ENCODE results near the gene RAB31.
"Not testable (repeated sequence)": the region's sequence is repeated elsewhere in the genome, so short reads cannot be mapped to it uniquely, and the experiment has no call there.

The RAB31 gene

DNA sequence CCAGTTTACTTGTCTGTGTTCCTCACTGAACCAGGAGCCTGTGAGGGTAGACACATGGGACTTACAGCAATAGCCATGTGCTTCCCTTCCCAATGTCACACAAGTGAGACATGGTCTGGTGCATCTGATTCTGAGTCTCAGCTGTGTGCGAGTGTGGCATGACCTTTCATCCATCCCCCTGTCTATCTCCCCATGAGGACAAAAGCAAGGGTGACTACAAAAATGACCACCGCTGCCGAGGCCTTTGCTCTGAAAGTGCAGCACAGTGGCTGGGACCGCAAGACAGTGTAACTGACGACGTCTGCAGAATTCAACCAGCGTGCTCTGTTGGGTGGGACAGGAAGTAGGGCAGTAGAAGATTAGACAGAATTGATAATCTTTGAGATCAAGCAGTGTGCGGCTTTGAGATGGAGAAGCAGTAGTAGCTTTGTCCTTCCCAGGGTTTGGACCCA, 50.5 kb downstream of the RAB31 start:
- no peak for DNase-seq (ENCODE audit: low read depth)

DNA sequence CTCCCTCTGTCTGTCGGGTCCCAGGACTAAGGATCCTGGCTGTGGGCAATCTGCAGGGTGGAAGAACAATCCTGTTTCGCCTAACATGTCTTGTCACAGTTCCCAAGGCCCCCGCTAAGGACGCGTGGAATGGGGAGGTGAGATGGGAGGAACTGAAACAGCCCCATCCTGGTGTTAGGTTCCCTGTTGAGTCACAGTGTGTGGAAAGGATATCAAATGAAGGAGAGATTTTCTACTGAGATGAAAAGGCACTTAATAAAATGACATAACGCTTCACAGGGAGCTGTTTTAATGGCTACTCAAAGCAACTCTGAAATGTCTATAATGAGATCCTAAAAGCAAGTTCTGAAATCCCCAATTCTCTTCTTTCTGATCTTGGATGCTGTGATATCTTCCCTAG, 52.5 kb downstream of the RAB31 start:
- no peak for DNase-seq (ENCODE audit: low read depth)

DNA sequence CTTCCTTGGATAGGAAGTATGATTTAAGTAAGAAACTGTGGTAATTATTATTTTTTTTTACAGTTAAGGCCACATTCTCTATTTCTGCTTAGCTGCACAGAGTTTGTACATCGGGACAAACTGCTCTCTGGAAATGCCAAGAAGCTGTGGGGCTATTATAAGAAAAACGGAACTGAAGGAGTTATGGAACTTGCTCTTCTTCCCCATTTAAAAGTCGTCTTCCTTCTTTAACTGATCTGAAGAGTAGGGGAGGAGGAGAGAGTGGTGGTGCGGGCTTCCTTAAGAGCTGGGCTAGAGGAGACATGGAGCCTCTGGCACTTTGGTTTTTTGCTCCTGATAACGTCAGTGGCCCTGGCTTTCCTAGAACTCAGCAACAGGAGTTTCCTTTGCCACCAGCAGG, 54.4 kb downstream of the RAB31 start:
- no peak for DNase-seq (ENCODE audit: low read depth)

DNA sequence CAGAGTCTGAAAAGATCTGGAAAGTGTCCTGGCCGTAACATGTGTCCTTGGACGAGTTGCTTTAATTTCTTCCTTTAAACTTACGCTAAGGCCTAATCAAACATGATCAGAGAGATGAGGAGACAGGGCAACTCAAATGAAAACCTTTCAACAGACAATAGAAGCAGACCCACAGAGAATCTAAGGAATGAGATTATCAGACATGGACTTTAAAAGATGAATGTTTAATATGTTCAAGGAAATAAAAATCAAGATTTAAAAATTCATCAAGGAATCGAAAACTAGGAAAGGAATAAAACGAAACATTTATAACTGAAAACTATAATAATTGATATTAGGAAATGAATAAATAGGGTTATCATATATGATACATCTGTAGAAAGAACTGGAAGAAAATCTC, 55.1 kb downstream of the RAB31 start:
- no peak for DNase-seq (ENCODE audit: low read depth)

DNA sequence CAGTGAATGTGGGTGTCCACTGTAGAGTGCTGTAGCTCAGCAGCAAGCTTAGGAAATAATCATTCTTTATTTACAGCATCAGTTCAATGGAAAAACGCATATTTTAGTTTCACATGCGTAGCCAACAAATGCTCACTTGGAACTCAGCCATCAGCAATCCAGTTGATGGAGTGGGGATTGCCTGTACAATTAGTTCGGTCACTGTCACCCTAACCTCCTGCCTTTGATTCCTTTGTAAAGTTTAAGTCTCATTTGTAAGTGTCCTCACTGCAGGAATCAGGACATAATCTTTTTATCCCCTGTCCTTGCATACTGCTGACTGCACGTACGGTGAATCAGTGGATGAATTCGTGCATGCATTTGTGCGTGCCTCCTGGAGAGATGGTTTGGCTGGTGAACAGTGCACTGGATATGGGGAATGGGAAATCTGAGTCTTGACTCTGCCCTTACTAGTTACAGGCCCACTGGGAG, 55.9 kb downstream of the RAB31 start:
- no peak for DNase-seq (ENCODE audit: low read depth)

DNA sequence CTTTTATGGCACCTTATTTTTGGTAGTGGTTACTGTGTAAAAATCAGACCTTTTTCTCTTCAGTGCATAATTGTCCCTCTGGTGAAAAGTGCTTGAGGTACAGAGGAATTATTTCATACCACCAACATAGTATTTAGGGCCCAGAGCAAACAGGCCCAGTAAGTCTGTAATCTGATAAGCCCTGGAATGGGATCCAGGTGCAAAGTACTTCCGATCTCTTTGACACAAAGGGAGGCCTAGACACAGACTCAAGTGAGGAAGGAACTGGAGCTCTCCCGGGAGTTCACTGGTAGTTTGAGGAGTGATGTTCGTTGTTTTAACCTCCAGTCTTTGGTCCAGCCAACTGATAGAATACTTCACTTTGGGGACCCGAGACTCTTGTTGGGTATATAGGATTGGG, 57.4 kb downstream of the RAB31 start:
- DNase-seq (ENCODE audit: low read depth), result no peak

DNA sequence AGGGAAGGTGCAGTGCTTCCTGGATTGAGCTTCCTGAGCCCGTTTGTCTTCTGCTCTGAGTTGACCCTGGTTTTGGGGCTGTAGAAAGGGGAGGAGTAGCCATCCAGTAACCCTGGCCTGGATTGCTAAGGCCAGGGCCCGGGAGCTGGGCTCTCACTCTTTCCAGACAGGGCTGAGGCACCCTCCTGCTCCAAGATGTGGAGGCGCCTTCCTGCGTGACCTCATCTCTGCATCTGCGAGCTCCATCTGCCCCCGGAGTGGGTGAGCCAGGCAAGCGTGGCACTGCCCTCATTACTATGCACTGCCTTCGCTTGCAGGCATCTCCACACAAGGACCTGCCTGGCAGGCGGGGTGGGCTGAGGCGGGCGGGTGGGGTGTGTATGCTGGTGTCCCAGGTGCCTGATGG, 58.0 kb downstream of the RAB31 start:
- no peak for DNase-seq (ENCODE audit: low read depth)

DNA sequence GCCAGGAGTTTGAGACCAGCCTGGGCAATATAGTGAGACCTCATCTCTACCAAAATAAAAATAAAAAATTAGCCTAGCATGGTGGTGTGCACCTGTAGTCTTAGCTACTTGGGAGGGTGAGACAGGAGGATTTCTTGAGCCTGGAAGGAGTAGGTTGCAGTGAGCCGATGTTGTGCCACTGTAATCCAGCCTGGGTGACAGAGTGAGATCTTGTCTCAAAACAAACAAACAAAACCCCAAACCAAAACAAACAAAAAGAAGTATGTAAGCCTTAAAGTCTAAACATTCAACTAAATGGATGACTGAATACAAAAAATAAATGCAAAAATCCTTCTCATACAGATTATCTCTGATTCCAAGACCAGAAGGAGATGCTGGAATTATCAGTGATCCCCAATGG, 58.6 kb downstream of the RAB31 start:
- no peak for DNase-seq (ENCODE audit: low read depth)

DNA sequence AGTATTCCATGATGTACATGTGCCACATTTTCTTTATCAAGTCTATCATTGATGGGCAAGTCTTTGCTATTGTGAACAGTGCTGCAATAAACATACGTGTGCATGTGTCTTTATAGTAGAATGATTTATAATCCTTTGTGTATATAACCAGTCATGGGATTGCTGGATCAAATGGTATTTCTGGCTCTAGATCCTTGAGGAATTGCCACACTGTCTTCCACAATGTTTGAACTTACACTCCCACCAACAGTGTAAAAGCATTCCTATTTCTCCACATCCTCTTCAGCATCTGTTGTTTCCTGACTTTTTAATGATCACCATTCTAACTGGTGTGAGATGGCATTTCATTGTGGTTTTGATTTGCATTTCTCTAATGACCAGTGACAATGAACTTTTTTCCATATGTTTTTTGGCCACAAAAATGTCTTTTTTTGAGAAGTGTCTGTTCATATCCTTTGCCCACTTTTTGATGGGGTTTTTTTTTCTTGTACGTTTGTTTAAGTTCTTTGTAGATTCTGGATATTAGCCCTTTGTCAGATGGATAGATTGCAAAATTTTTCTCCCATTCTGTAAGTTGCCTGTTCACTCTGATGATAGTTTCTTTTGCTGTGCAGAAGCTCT, 60.1 kb downstream of the RAB31 start:
- not testable (repeated sequence) for DNase-seq (ENCODE audit: low read depth)

DNA sequence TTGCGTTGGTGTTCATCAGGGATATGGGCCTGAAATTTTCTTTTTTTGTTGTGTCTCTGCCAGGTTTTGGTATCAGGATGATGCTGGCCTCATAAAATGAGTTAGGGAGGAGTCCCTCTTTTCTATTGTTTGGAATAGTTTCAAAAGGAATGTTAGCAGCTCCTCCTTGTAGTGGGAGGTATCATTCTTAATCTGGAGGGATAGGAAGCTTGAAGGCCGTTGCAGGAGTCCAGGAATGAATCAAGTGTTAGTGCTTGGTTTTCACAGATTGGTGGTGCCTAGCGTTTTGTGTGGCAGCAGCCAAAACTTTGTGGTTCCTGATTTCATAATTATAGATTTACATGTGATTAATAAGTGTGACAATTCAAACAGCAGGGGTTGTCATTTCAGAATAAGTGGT, 62.0 kb downstream of the RAB31 start:
- DNase-seq (ENCODE audit: low read depth), result not testable (repeated sequence)

DNA sequence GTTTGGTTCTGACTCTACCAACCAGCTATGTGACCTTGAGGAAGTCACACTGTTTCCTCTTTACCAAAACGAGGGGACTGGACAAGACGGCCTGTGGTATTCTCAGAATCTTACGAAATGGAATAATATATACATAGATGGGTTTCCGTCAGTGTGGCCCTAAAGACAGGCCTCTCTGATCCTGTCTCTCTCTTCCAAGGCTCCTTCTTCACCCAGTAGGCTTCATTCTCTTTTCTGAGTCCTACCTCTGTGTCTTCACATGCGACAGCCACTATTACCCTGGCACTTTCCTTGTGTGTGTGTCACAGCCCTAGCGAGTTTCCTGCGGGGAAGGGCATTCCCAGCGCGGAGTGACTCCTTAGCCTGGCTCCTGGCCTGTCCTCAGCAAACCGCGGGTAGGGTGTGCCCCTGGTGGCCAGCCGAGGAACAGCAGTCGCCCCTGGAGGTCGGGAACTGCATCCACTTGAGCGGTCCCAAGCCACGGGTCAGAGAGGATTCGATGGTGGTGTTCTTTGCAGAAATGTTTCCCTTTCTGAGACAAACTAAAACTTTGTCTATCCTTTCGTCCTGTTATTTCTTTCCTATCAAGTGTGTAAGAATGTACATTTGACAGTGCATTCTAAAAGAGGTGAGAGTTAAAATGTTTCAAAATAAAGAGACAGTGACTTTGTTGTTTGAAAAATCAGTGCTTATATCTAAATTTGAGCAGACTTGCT, 63.3 kb downstream of the RAB31 start:
- peak; percentile 9 for DNase-seq (ENCODE audit: low read depth)

DNA sequence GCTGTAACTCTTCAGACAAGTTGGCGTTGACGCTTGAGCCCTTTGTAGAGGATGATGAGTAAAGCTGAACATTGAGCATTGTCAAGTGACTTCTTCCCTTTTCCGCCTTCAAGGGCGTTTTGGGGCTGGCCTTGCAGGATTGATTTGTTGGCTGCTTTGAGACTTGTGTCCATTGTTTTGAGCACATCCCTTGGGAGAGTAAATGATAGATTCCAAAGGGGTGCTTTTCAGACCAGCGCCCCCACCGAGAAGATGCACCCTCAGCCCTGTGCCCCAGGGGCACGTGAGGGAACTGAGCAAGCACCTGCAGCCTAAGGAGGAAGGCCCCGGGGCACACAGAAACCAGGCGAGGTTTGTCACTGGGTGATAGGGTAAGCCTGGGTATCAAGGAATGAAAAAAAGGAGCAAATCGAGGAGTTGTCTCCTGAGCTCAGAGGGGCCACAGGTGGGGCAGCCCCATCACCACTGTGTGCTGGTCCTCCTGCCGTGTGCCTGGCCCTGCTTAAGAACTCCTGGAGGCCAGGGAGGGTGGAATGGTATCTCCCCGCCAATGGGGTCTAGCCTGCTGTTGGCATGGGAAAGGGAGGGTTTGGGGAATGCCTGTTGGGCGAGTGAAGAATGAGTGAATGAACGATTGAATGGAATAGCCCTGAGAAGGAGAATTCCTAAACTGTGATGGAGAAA, 64.0 kb downstream of the RAB31 start:
- DNase-seq (ENCODE audit: low read depth), result no peak

DNA sequence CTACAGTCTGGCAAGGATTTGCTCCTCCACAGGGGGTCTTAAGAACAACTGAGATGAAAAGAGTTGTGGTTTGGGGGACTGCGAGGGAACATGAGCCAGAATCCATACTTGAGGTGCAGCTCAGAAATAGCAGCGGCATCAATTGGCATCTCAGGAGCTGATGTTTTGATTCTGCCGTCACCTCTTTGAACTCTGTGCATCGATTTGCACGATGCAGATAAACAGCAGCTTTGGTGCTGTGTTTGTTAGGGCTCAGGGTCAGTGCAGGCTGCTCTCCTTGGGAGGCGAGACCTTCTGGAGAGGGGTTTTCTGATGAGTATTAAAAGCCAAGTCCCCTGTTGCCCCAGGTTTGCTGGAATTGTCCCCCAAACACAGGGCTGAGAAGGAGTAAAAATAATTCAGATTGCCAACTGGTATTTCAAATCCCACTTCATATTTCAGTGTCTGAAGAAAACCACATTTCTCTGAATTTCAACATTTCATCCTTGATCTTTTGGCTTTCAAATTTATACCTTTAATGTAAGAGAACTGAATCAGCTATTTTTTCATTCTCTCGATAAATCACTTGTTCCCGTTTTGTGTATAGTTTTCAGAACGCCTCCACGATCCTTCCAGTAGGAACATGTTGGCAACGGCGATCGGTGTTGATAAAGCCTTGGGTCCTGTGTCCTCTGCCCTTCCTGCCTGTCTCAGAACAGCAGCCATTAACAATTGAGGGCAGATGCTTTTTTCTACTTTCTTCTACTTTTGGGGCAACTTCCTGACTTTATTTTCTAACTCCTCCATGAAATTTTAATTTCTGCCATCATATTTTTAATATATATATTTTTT, 65.0 kb downstream of the RAB31 start:
- DNase-seq (ENCODE audit: low read depth), result no peak

DNA sequence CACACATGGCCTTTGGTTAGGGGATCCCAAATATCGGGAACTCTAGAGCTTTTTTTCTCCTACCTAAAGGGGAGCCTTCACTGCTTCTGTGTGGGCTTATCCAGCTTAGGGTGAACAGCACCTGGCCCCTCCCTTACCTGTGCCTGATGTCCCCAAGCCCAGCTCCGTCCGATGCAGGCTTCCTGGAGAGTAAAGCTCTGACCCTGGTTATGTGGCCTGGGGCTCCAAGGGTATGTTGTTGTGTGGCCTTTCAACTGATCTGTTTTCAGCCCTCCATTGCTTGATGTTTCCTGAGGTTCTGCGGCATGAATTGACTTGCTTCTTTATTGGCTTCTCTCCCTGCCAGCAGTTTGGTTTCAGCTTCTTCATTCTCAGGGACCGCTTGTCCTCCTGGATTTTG, 66.0 kb downstream of the RAB31 start:
- no peak for DNase-seq (ENCODE audit: low read depth)

DNA sequence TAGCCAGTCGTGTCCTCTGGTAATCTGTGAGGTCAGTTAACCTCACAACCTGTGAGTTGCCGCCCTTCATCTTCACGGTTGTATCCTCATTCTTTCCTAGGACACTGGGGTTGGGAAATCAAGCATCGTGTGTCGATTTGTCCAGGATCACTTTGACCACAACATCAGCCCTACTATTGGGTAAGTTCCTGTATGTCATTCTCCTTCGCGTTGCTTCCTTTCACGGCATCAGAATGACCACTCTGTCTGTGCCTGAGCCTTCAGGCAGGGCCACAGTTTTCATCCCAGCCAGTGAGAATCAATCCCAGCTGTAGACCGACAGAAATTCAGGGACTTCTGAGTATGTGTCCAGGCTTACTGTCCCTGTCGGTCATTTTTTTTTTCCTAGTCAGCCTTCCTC, 67.1 kb downstream of the RAB31 start:
- no peak for DNase-seq (ENCODE audit: low read depth)

DNA sequence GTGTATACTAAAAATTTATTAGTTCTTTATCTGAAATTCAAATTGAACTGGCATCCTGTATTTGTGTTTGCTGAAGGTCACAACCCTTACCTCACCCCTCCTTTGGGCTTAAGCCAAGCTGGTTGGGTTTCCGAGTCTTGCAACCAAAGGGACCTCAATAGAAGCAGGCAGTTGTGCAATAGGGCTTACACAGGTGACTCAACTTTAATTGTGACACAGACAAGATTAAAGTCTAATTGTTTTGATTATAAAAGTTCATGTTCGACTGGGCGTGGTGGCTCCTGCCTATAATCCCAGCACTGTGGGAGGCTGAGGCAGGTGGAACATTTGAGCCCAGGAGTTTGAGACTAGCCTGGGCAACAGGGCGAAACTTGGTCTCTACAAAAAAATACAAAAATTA, 71.5 kb downstream of the RAB31 start:
- DNase-seq (ENCODE audit: low read depth), result no peak

DNA sequence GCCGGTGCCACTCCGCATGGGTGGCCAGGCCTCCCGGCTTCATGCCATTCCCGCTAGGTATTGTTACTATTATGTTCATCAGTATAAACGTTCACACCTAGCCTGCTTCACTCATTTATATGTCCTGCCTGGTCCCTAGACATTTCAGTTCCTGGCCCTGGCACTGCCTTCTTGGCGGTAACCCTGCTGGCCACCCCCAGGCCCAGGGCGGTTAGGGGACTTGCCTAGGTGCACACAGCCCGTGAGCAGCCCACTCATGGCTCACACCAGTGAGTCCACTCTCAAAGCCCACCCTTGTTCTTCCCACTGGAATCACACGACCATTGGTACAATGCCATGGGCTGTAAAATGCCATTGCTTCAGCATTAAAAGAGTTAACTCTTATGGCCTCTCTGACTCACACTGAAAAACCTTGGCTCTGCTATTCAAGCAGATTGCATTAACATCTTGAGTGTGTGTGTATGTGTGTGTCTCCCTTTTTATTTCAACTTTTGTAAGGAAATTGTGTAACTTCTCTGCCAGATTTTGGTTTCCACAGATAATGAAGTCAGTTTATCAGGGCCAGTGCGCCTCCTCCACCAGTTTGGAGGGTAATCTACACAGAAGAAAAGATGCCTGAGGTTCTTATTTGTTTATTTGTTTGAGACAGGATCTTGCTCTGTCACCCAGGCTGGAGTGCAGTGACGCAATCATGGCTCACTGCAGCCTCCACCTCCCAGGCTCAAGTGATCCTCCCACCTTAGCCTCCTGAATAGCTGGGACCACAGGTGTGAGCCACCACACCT, 74.2 kb downstream of the RAB31 start:
- no peak for DNase-seq (ENCODE audit: low read depth)

DNA sequence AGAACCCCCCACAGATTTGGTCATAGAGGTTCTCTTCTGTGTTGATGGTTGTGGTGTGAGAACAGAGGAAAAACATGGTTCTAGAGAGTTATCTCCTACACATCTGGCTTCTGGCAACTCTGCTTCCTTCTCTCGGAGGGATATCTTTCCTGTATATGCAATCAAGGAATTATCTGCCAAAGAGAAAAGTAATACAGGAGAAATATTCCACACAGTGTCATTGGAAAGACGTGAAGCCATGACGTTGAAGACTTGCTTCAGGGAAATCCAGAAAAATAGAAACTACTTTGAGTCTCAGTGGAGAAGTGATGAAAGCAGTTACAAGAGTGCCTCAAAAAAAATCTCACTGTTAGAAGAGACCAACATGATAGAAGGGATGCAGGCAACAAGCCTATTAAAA, 78.5 kb downstream of the RAB31 start:
- no peak for DNase-seq (ENCODE audit: low read depth)

DNA sequence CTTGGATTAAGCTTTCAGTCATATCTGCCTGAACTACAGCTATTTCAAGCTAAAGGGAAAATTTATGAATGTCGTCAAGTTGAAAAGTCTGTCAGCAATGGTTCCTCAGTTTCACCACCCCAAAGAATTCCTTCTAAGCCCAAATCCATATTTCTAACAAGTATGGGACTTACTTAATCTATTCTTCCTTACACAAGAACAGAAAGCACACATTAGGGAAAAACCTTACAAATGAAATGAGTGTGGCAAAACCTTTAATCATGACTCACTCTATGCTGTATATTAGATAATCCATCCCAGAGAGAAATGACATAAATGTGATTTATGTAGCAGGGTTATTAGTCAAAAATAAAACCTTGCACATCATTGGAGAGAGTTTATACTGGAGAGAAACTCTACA, 78.9 kb downstream of the RAB31 start:
- DNase-seq (ENCODE audit: low read depth), result no peak

DNA sequence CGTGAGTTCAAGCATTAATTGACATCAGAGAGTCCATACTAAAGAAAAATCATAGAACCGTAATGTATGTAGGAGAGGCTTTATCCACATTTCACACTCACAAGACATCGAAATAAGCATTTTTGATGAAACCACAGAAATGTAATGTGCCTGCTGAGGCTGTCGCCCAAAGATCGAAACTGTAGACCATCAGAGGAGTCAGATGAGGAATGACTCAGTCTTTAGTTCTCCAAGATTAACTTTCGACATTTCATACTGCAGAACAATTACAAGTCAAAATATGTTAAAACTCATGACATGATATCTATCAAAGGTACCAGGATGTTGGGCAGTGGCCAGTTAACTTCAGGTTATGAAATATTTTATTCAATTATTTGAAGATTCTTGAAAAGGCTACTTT, 79.6 kb downstream of the RAB31 start:
- no peak for DNase-seq (ENCODE audit: low read depth)

DNA sequence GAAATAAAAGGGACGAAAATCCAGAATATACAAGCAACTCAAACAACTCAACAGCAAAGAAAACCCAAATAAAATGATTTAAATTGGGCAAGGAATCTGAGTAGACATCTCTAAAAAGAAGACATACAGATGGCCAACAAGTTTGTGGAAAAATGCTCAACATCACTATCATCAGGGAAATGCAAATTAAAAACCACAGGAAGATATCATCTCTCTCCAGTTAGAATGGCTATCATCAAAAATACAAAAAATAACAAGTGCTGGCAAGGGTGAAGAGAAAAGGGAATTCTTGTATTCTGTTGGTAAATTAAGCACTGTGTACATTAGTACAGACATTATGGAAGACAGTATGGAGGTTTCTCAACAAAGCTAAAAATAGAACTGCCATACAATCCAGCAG, 80.0 kb downstream of the RAB31 start:
- no peak for DNase-seq (ENCODE audit: low read depth)

DNA sequence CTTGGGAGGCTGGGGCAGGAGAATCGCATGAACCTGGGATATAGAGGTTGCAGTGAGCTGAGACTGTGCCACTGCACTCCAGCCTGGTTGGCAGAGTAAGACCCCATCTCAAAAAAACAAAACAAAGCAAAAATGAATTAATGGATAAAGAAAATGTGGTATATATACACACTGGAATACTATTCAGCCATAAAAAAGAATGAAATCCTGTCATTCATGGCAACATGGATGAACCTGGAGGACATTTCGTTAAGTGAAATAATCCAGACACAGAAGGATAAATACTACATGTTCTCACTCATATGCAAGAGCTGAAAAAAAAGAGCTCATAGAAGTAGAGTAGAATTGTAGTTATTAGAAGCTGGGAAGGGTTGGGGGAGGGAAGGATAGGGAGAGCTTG, 80.8 kb downstream of the RAB31 start:
- no peak for DNase-seq (ENCODE audit: low read depth)
